Esophagus (tissue), 2 donors: Measurements from ENCODE around the gene VWCE. TPM values are rescaled to one million over a fixed set of nuclear protein-coding genes. Genes with fewer than 3 reads are reported as not detected.

Experiments used
- H3K27ac ChIP-seq, 2 donors: one replicate each; pipeline ENCODE4 v1.5.1; 2013; ENCODE audit warnings: low read depth in 2 of 2, mild to moderate bottlenecking in 2 of 2, inconsistent platforms in 1 of 2, low read length in 1 of 2, moderate library complexity in 1 of 2
- H3K27me3 ChIP-seq, 2 donors: one replicate each; pipeline ENCODE4 v1.6.1; 2013; ENCODE audit warnings: low read length in 2 of 2, control low read depth in 1 of 2, mild to moderate bottlenecking in 1 of 2; ENCODE audit not compliant: insufficient read depth in 2 of 2, control insufficient read depth in 1 of 2
- H3K36me3 ChIP-seq, 2 donors: one replicate each; pipeline ENCODE4 v1.6.1; 2013; ENCODE audit warnings: low read length in 1 of 2; ENCODE audit not compliant: control insufficient read depth in 2 of 2, insufficient read depth in 2 of 2
- H3K4me1 ChIP-seq, 2 donors: one replicate each; pipeline ENCODE4 v1.6.1; 2013; ENCODE audit warnings: low read length in 1 of 2; ENCODE audit not compliant: control insufficient read depth in 2 of 2, insufficient read depth in 2 of 2
- H3K4me3 ChIP-seq, 2 donors: one replicate each; pipeline ENCODE4 v1.5.1; 2013; ENCODE audit warnings: low read length in 2 of 2, mild to moderate bottlenecking in 2 of 2, low read depth in 1 of 2, moderate library complexity in 1 of 2
- H3K9me3 ChIP-seq, 2 donors: one replicate each; pipeline ENCODE4 v1.6.1; 2013; ENCODE audit warnings: mild to moderate bottlenecking in 2 of 2, low read depth in 1 of 2, low read length in 1 of 2, moderate library complexity in 1 of 2; ENCODE audit not compliant: control insufficient read depth in 2 of 2, insufficient read depth in 1 of 2
- WGBS, 2 donors: extraction: QIAGEN DNeasy Blood & Tissue Kit; methylation state at CpG; one replicate each; pipeline ENCODE4 v1.1.7; 2013; 5-methylcytosine and 5-hydroxymethylcytosine counted together
- polyA plus RNA-seq, 2 donors: library from polyadenylated mRNA; stranded (reverse); fragments of 200-250 nt; gene quantifications; one replicate each; pipeline ENCODE4 v1.2.3, GENCODE V29; 2013
- donor health status: healthy with polysubstance abuse.
- donor health status: Bipolar disorder and iron deficiency.

Gene VWCE, protein sequence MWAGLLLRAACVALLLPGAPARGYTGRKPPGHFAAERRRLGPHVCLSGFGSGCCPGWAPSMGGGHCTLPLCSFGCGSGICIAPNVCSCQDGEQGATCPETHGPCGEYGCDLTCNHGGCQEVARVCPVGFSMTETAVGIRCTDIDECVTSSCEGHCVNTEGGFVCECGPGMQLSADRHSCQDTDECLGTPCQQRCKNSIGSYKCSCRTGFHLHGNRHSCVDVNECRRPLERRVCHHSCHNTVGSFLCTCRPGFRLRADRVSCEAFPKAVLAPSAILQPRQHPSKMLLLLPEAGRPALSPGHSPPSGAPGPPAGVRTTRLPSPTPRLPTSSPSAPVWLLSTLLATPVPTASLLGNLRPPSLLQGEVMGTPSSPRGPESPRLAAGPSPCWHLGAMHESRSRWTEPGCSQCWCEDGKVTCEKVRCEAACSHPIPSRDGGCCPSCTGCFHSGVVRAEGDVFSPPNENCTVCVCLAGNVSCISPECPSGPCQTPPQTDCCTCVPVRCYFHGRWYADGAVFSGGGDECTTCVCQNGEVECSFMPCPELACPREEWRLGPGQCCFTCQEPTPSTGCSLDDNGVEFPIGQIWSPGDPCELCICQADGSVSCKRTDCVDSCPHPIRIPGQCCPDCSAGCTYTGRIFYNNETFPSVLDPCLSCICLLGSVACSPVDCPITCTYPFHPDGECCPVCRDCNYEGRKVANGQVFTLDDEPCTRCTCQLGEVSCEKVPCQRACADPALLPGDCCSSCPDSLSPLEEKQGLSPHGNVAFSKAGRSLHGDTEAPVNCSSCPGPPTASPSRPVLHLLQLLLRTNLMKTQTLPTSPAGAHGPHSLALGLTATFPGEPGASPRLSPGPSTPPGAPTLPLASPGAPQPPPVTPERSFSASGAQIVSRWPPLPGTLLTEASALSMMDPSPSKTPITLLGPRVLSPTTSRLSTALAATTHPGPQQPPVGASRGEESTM
- under 1 TPM; 0.34 to 0.61 TPM for polyA plus RNA-seq

DNA sequence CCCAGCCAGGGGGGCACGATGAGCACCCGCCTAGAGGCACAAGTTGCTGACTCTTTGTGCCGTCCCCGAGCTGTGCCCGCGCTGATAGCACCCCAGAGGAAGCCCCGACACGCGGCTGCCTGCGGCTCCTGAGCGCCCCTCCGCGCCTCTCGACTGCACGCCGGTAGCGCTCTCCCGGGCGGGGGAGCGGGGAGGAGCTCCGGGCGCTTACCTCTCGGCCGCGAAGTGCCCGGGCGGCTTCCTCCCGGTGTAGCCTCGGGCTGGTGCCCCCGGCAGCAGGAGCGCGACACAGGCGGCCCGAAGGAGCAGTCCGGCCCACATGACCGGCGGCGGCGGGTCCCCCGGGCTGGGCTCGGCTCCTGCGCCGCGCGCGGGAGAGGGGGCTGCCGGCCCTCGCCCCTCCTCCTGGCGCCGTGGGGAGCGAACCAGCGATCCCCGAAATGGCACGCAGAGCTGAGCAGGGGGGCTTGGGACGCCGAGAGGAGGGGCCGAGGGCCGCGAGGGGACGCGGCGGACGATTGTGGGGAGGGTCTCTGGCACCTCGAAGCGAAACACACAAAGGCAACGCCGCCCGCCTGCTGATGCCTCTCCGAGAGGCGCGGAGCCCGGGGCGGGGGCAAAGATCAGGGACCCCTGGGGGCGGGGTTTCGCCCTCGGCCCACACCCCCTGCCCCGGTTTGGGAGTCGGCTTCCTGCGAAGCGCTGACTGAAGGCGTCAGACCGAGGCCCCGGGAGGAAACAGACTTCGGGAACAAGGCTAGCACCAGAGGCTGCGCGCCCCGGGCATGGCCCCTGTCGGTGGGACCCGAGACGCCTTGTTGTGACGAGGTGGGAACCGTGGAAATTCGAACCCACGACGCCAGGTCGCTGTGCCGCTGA lies at the start of gene VWCE:
Gene VWCE (minus strand): TSS at position 600 of the 879 bp plus-strand sequence. CDS start 279 bp downstream, at position 321.
- no peaks in the 10 kb centered on the region for H3K9me3 ChIP-seq
- no peak within 1 kb of the TSS for H3K27ac ChIP-seq
- H3K4me3 ChIP-seq = peak within 1 kb of the TSS; percentile 43 to 46
- no peaks in the 10 kb centered on the region for H3K27me3 ChIP-seq
- H3K4me1 ChIP-seq = peaks cover 4 to 18% of the 10 kb centered on the region in 2 donors
- H3K36me3 ChIP-seq = peaks cover 0 to 12% of the 10 kb centered on the region in 2 donors
- WGBS, 2 donors = 4 to 5% methylated on average over 78 to 97 of the region's 97 CpGs

DNA sequence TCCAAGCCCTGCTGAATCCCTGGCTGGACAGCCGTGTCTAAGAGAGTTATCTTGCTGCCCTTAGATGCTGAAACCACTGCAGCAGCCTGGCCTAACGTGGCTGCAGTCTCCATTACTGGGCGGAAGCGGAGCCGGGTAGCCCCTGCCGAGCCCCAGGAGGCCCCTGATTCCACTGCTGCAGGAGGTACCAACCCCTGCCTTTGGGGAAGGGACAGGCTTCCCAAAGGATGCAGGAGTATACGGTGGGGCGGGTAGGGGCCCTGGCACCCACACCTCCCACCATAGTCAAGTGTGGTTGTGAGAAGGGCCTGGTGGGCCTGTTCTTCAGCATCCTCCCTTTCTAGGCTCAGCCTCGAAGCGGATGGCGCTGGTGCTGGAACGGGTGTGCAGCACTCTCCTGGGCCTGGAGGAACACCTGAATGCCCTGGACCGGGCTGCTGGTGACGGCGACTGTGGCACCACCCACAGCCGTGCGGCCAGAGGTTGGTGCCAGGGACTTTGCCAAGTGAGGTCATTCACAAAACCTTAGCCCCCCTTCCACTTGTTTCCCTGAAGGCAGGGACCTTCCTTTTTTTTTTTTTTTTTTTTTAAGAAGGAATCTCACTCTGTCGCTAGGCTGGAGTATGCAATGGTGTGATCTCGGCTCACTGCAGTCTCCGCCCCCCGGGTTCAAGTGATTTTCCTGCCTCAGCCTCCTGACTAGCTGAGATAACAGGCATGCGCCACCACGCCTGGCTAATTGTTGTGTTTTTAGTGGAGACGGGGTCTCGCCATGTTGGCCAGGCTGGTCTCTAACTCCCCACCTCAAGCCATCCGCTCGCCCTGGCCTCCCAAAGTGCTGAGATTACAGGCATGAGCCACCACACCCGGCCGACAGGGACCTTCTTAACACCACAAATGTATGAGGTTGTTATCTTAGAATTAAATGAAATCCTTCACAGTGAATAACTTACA lies 49.0 kb upstream of the VWCE start:
- Histone ChIP-seq H3K27ac (no peak overlapping the region), H3K36me3 (peaks cover 0 to 12% of the 10 kb centered on the region in 2 donors)
- 91% methylated on average over 29 of the region's 29 CpGs for WGBS, 2 donors

DNA sequence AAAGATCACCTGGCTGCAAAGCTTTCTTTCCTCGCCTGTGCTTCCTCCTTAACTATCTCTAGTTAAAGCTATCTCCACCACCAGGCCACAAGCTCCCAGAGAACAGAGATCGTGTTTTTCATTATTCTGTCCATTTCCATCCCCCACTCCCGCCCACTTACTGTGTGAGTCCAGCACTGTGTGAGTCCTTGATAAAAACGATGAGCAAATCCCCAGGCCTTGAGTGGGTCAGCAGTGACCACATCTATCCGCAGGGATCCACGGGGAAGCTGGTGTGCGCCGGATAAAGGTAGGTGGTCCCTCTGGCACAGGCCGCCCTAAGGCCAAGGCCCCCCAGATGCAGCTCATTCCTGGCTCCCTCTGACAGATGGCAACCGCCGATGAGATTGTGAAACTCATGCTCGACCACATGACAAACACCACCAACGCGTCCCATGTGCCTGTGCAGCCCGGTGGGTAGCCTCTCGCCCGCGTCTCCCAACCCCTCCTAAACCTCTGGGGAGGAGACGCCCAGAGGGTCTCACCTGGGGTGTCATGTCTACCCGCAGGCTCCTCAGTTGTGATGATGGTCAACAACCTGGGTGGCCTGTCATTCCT lies 47.2 kb upstream of the VWCE start:
- no peak overlapping the region for H3K27ac ChIP-seq
- 90 to 94% methylated on average over 20 of the region's 20 CpGs for WGBS, 2 donors
- H3K36me3 ChIP-seq = peaks cover 0 to 13% of the 10 kb centered on the region in 2 donors

More for the DNA sequence above, 49.0 kb upstream of the VWCE start:
- H3K9me3 ChIP-seq = no peaks in the 10 kb centered on the region
- no peak overlapping the region for H3K4me3 ChIP-seq
- H3K4me1 ChIP-seq = peaks cover 8 to 18% of the 10 kb centered on the region in 2 donors
- H3K27me3 ChIP-seq = no peaks in the 10 kb centered on the region

DNA sequence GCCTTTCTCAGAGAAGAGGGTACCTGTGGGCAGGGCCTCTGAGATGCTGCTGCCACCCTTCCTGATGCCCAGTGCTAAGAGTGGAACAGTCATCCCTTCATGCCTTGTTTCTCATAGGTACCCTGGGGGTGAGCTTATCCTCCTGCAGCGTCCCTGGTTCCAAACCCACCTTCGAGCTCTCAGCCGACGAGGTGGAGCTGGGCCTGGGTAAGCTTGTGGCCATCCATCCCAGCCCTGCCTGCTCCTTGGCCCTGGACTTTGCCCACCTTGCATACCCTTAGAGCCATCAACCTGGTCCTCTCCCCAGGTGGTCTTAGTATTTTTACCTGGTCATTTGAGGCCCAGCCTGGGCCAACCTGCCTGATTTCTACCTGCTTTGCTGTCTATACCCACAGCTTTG lies 46.6 kb upstream of the VWCE start:
- H3K4me1 ChIP-seq = peaks cover 11 to 18% of the 10 kb centered on the region in 2 donors
- no peaks in the 10 kb centered on the region for H3K9me3 ChIP-seq
- no peaks in the 10 kb centered on the region for H3K27me3 ChIP-seq
- no peak overlapping the region for H3K4me3 ChIP-seq
- peaks cover 0 to 13% of the 10 kb centered on the region in 2 donors for H3K36me3 ChIP-seq
- no peak overlapping the region for H3K27ac ChIP-seq
- WGBS, 2 donors = 95 to 96% methylated on average over 4 of the region's 4 CpGs

More for the DNA sequence above, 47.2 kb upstream of the VWCE start:
- no peaks in the 10 kb centered on the region for H3K9me3 ChIP-seq
- H3K4me3 ChIP-seq = no peak overlapping the region
- no peaks in the 10 kb centered on the region for H3K27me3 ChIP-seq
- H3K4me1 ChIP-seq = peaks cover 8 to 18% of the 10 kb centered on the region in 2 donors

DNA sequence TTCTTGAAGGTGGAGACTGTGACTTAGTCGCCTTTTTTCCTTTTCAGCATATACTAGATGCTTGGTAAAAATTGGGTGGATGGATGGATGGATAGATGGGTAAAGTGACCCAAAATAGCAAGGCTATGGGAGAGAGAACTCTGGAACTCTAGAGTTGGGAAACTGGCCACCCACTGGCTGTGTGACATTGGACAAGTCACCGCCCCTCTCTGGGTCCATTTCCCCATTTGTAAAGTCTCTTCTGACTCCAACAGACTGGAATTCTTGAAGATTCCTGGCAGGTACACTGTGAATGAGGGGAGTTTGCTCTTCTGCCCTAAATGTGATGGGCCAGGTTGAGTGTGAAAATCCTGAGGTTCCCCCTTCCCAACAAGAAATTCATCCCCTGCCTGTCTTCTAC lies 45.9 kb upstream of the VWCE start:
- H3K4me3 ChIP-seq = no peak overlapping the region
- H3K27ac ChIP-seq = no peak overlapping the region
- H3K9me3 ChIP-seq = no peaks in the 10 kb centered on the region
- peaks cover 5 to 12% of the 10 kb centered on the region in 2 donors for H3K4me1 ChIP-seq
- WGBS, 2 donors = 96 to 97% methylated on average over 2 of the region's 2 CpGs
- peaks cover 0 to 13% of the 10 kb centered on the region in 2 donors for H3K36me3 ChIP-seq
- H3K27me3 ChIP-seq = no peaks in the 10 kb centered on the region

DNA sequence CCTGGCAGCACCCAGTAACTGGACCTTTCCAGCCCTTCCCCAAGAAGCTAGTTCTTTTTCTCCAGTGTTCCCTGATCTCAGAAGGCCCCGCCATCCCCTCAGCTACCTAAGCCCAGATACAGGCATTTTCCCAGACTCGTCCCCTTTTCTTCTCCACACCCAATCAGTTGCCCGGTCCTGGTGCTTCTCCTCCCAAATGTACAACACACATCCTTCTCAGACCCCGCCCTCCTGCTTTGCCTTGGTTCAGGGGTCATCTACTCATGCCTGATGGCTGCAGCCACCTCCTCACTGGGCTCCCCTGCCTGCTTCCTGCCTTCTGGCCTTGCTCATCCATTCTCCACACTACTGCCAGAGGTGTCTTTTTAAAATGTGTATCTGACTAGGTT lies 44.4 kb upstream of the VWCE start:
- H3K9me3 ChIP-seq = no peaks in the 10 kb centered on the region
- WGBS, 2 donors = 82 to 91% methylated on average over 4 of the region's 4 CpGs
- no peak overlapping the region for H3K4me3 ChIP-seq
- peaks cover under 1 to 2% of the 10 kb centered on the region in 2 donors for H3K4me1 ChIP-seq
- no peak overlapping the region for H3K27ac ChIP-seq
- no peaks in the 10 kb centered on the region for H3K27me3 ChIP-seq
- H3K36me3 ChIP-seq = peaks cover 0 to 13% of the 10 kb centered on the region in 2 donors

DNA sequence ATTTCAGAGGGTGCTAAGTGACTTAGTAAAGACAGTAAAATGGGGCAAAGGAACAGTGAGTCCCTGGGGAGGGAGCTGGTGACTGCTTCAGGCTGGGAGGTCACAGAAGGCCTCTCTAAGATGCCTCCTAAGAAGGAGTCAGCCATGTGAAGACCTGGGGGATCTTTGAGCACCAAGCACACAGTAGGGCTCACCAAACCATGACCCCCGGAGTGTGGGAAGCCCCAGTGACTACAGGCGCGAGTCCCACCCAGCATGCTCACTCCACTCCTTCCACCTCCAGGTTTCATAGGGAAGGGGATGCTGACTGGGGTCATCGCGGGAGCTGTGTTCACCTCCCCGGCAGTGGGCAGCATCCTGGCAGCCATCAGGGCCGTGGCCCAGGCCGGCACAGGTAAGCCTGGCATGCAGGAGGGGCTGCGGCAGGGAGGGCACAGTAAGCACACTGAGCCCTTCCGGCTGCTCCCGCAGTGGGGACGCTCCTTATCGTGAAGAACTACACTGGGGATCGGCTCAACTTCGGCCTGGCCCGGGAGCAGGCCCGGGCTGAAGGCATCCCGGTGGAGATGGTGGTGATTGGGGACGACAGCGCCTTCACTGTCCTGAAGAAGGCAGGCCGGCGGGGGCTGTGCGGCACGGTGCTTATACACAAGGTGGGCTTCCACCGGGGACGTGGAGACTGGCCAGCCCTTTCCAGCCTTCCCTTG lies 43.8 kb upstream of the VWCE start:
- Histone ChIP-seq H3K27ac (no peak overlapping the region), H3K27me3 (no peaks in the 10 kb centered on the region), H3K36me3 (peaks cover 0 to 12% of the 10 kb centered on the region in 2 donors), H3K4me1 (peaks cover 3 to 4% of the 10 kb centered on the region in 2 donors), H3K4me3 (no peak overlapping the region), H3K9me3 (no peaks in the 10 kb centered on the region)
- 91 to 96% methylated on average over 25 to 26 of the region's 26 CpGs for WGBS, 2 donors
